ENCODE results near the gene TMEM163.

TMEM163 gene

GRCh38 chr2:134718817-134719814, at the start of gene TMEM163:
TMEM163 (minus strand) TSS chr2:134719000.
- peak within 1 kb of the TSS; percentile 42 for H3K4me3 ChIP-seq (ENCODE audit: low read depth, low read length)
- no peaks in the 10 kb centered on the region for H3K9me3 ChIP-seq (ENCODE audit: control insufficient read depth, insufficient read depth, low read depth, low read length)
- H3K4me1 ChIP-seq (ENCODE audit: control insufficient read depth, insufficient read depth, low read length): no peaks in the 10 kb centered on the region
- TF ChIP-seq KLF1 (tag by site-specific recombination; IDR thresholded peaks at IDR 0.05) (peak; percentile 78), ZNF202 (tag by site-specific recombination; IDR thresholded peaks at IDR 0.05; ENCODE audit: borderline replicate concordance) (no peak), SP3 (tag by site-specific recombination; IDR thresholded peaks at IDR 0.05) (peak; percentile 40), ZFHX2 (tag by site-specific recombination; conservative IDR thresholded peaks at IDR 0.05) (peak; percentile 28; the same call in 1 of the 2 replicates), ZBTB20 (tag by site-specific recombination; IDR thresholded peaks at IDR 0.05) (peak; percentile 48; the same call in 1 of the 2 replicates), BCL11A (tag by site-specific recombination; IDR thresholded peaks at IDR 0.05; ENCODE audit: low read depth) (no peak), ZBTB26 (tag by site-specific recombination; optimal IDR thresholded peaks at IDR 0.05) (peak; percentile 48), ZNF335 (tag by site-specific recombination; conservative IDR thresholded peaks at IDR 0.05) (peak; percentile 80), ZNF398 (tag by site-specific recombination; IDR thresholded peaks at IDR 0.05) (peak; percentile 38; the same call in 1 of the 2 replicates), PRDM10 (tag by site-specific recombination; IDR thresholded peaks at IDR 0.05) (0 out of 2 replicates have a peak, but pooled peaks have one; percentile 50), ZBTB8A (tag by site-specific recombination; IDR thresholded peaks at IDR 0.05) (0 out of 2 replicates have a peak, but pooled peaks have one; percentile 17), ZBTB49 (tag by site-specific recombination; IDR thresholded peaks at IDR 0.05; ENCODE audit: low read depth) (no peak), GLIS2 (tag by site-specific recombination; IDR thresholded peaks at IDR 0.05) (peak; percentile 45; the same call in 1 of the 2 replicates), GLIS1 (tag by site-specific recombination; IDR thresholded peaks at IDR 0.05) (peak; percentile 30; the same call in 1 of the 2 replicates), SP2 (tag by site-specific recombination; IDR thresholded peaks at IDR 0.05) (peak; percentile 62), ZNF561 (tag by site-specific recombination; IDR thresholded peaks at IDR 0.05; ENCODE audit: borderline replicate concordance) (no peak), ATF2 (tag by site-specific recombination; IDR thresholded peaks at IDR 0.05; ENCODE audit: low read depth) (no peak), ZBTB7A (tag by site-specific recombination; IDR thresholded peaks at IDR 0.05; ENCODE audit: low read depth) (no peak)
- H3K27ac ChIP-seq (ENCODE audit: extremely low read depth, low read depth, low read length): peak within 1 kb of the TSS; percentile 58; the same call in 1 of the 2 replicates
- H3K36me3 ChIP-seq (ENCODE audit: control insufficient read depth in 2 of 2, insufficient read depth in 1 of 2, low read length in 2 of 2): no peaks in the 10 kb centered on the region
- ChIA-PET CTCF (interaction anchor here (0.6 to 0.8 kb wide), 3 partner anchors 62 to 1061 kb away, joined by 3 to 5 read pairs (median 5); no protein-coding TSS in a partner anchor), POLR2A (interaction anchor here (0.5 to 1.0 kb wide), 2 partner anchors 62 to 64 kb away, joined by 3 read pairs; no protein-coding TSS in a partner anchor)
